Peyer's patch (tissue), 4 donors: ENCODE data around the gene TAF3.

ENCODE experiments used
- CTCF ChIP-seq, 6 experiments: fragments of 450-650 bp in 4 of 6; fragments of 200-600 bp in 2 of 6; sonication (generic) in 1 of 6; IDR thresholded peaks; one replicate each; pipeline ENCODE4 v1.5.1; 2017 to 2019; ENCODE audit warnings: antibody characterized with exemption in 6 of 6, mild to moderate bottlenecking in 3 of 6, moderate library complexity in 1 of 6
- POLR2A ChIP-seq, 2 donors: fragments of 450-650 bp; IDR thresholded peaks; one replicate each; pipeline ENCODE4 v1.5.1; 2017; ENCODE audit warnings: antibody characterized with exemption in 2 of 2, mild to moderate bottlenecking in 2 of 2, moderate library complexity in 2 of 2

- no peak for TF ChIP-seq CTCF (IDR thresholded peaks at IDR 0.05)
- no peak for TF ChIP-seq POLR2A (IDR thresholded peaks at IDR 0.05)
Measured at GRCh38 chr10:8032558-8032957, 214.3 kb downstream of the TAF3 start.
